Stimulated activated CD4-positive, alpha-beta T cell treated with anti-CD3 and anti-CD28 coated beads, Interleukin-1b, Interleukin-23, amount 100 ng/mL, for 4 hours (primary cell): ENCODE results near the gene CTSS.

ENCODE experiments used
- DNase-seq, 2 donors: peaks; one replicate each; pipeline ENCODE4 v3.0.0-alpha.2; 2020; ENCODE audit warnings: low read depth in 2 of 2

CTSS gene

GRCh38 chr1:150696995-150697927 is 68.3 kb downstream of the CTSS start, which contains the start of gene GOLPH3L:
Gene GOLPH3L (minus strand): TSS chr1:150697154. CDS start chr1:150694838, 2,316 bp downstream.
- DNase-seq = peak; percentile 63 to 79

- no peak for DNase-seq
These were observed 69.0 kb downstream of the CTSS start for GRCh38 chr1:150696590-150696989.

- DNase-seq = no peak
These were observed 69.4 kb downstream of the CTSS start for GRCh38 chr1:150696162-150696561.

GRCh38 chr1:150695561-150695960 is 70.0 kb downstream of the CTSS start:
- no peak for DNase-seq

GRCh38 chr1:150692720-150693119 is 72.9 kb downstream of the CTSS start:
- DNase-seq = no peak

- no peak for DNase-seq
These were observed 76.8 kb downstream of the CTSS start for GRCh38 chr1:150688763-150689162.

GRCh38 chr1:150686275-150686674 is 79.3 kb downstream of the CTSS start:
- DNase-seq = no peak

GRCh38 chr1:150683914-150684313 is 81.7 kb downstream of the CTSS start:
- no peak for DNase-seq
